ENCODE measurements around the gene MRPS22. TPM values are rescaled to one million over a fixed set of nuclear protein-coding genes. Genes with fewer than 3 reads are reported as not detected.

The MRPS22 gene
- total and polyA plus RNA-seq, 9 donors, result 43.3 to 64.7 (median 48.3) TPM

Other genes starting within 250 kb of the MRPS22 start
- gene COPB2, start 45.6 kb downstream of the MRPS22 start, total RNA-seq, result 104 TPM
- 100 to 1,000 TPM in 4 of 8 donors, 10 to 100 TPM in 4; 76.0 to 134 (median 101) TPM for gene COPB2, start 45.6 kb downstream of the MRPS22 start, polyA plus RNA-seq (ENCODE audit: insufficient read depth in 1 of 8, insufficient read length in 8 of 8, low replicate concordance in 1 of 8)
- not detected for gene RBP2, start 132.5 kb downstream of the MRPS22 start, total RNA-seq
- 10 to 100 TPM in 2 of 8 donors, 1 to 10 TPM in 1, under 1 TPM in 2, not detected in 3; 0.41 to 81.1 (median 1.4) TPM for gene RBP2, start 132.5 kb downstream of the MRPS22 start, polyA plus RNA-seq (ENCODE audit: insufficient read depth in 1 of 8, insufficient read length in 8 of 8, low replicate concordance in 1 of 8)
- gene RBP1, start 195.7 kb downstream of the MRPS22 start, total RNA-seq, result 54.2 TPM
- gene RBP1, start 195.7 kb downstream of the MRPS22 start, polyA plus RNA-seq (ENCODE audit: insufficient read depth in 1 of 8, insufficient read length in 8 of 8, low replicate concordance in 1 of 8), result 100 to 1,000 TPM in 5 of 8 donors, 10 to 100 TPM in 3; 84.0 to 128 (median 105) TPM